PC-3 (cell line): Measurements from ENCODE around the gene MAP7D3. TPM values are rescaled to one million over a fixed set of nuclear protein-coding genes. Genes with fewer than 3 reads are reported as not detected.

ENCODE experiments used
- ATAC-seq: fragments of 200-7000 bp; cut with Tn5 transposase; 2 replicates; pipeline ENCODE4 v1.9.1; 2020; ENCODE audit warnings: mild to moderate bottlenecking, moderate library complexity
- BruUV-seq: library from RNA; stranded (reverse); fragments of 400-500 nt; replicated peaks from 2 replicates; lab custom pipeline; 2021; lab: Mats Ljungman, UMichigan
- CTCF ChIA-PET: fragments of 300-600 bp; sonication (Branson Sonifier 250); formaldehyde crosslinking; loops from one replicate; lab custom pipeline; 2022; ENCODE audit warnings: antibody characterized with exemption; lab: Charles Lee
- POLR2A ChIA-PET: fragments of 300-600 bp; sonication (Branson Sonifier 250); formaldehyde crosslinking; loops from one replicate; lab custom pipeline; 2022; ENCODE audit warnings: antibody characterized with exemption; ENCODE audit not compliant: unreplicated experiment; lab: Charles Lee
- DNase-seq: peaks from one replicate; pipeline ENCODE4 v3.0.0-alpha.2; 2015
- H2AFZ ChIP-seq: fragments of 300-600 bp; sonication (generic); 2 replicates; pipeline ENCODE4 v1.6.0; 2016; ENCODE audit warnings: antibody characterized with exemption, low read length
- H3F3A ChIP-seq: fragments of 300-600 bp; sonication (generic); one replicate; pipeline ENCODE4 v1.6.0; 2017; ENCODE audit warnings: antibody characterized with exemption, low read length, control low read depth, mild to moderate bottlenecking; ENCODE audit not compliant: unreplicated experiment
- H3K27ac ChIP-seq: fragments of 300-600 bp; sonication (generic); 2 replicates; pipeline ENCODE4 v1.5.1; 2016; ENCODE audit warnings: mild to moderate bottlenecking, low read length
- H3K27me3 ChIP-seq: fragments of 300-600 bp; sonication (generic); 2 replicates; pipeline ENCODE4 v1.6.1; 2016; ENCODE audit warnings: low read length, mixed read lengths
- H3K36me3 ChIP-seq: fragments of 300-600 bp; sonication (generic); 2 replicates; pipeline ENCODE4 v1.6.1; 2016; ENCODE audit warnings: low read depth, mixed run types, low read length, mixed read lengths
- H3K4me1 ChIP-seq: fragments of 300-600 bp; sonication (generic); 2 replicates; pipeline ENCODE4 v1.5.1; 2016; ENCODE audit warnings: low read length; ENCODE audit not compliant: insufficient read depth
- H3K4me2 ChIP-seq: fragments of 300-600 bp; sonication (generic); 2 replicates; pipeline ENCODE4 v1.6.0; 2016; ENCODE audit warnings: low read length
- H3K4me3 ChIP-seq: fragments of 300-600 bp; sonication (generic); 2 replicates; pipeline ENCODE4 v1.5.1; 2016; ENCODE audit warnings: mild to moderate bottlenecking, low read length, mixed read lengths
- H3K79me2 ChIP-seq: fragments of 300-600 bp; sonication (generic); 2 replicates; pipeline ENCODE4 v1.6.1; 2017; ENCODE audit warnings: low read length, mixed read lengths
- H3K9ac ChIP-seq: fragments of 300-600 bp; sonication (generic); 2 replicates; pipeline ENCODE4 v1.6.0; 2016; ENCODE audit warnings: mild to moderate bottlenecking, low read length
- H3K9me2 ChIP-seq: fragments of 300-600 bp; sonication (generic); replicated peaks from 2 replicates; pipeline ENCODE4 v1.6.1; 2016; ENCODE audit warnings: mixed run types, low read length, mixed read lengths
- H3K9me3 ChIP-seq: fragments of 300-600 bp; sonication (generic); 2 replicates; pipeline ENCODE4 v1.6.1; 2016; ENCODE audit warnings: low read length, mixed read lengths
- H4K20me1 ChIP-seq: fragments of 300-600 bp; sonication (generic); 2 replicates; pipeline ENCODE4 v1.6.1; 2016; ENCODE audit warnings: low read length, mixed read lengths
- CTCF ChIP-seq: fragments of 300-600 bp; sonication (generic); conservative IDR thresholded peaks from 2 replicates; pipeline ENCODE4 v1.5.1; 2017; ENCODE audit warnings: antibody characterized with exemption, low read depth, mild to moderate bottlenecking, low read length
- EZH2 ChIP-seq: fragments of 300-600 bp; sonication (generic); IDR thresholded peaks from one replicate; pipeline ENCODE4 v1.6.1; 2017; ENCODE audit warnings: antibody characterized with exemption, mild to moderate bottlenecking, low read length; ENCODE audit not compliant: unreplicated experiment
- EZH2phosphoT487 ChIP-seq: fragments of 300-600 bp; sonication (generic); IDR thresholded peaks from 2 replicates; pipeline ENCODE4 v1.6.1; 2018; ENCODE audit warnings: mild to moderate bottlenecking, antibody characterized with exemption, low read length, borderline replicate concordance
- intact Hi-C: fragments of 100-400 bp; cut with micrococcal nuclease; formaldehyde crosslinking; loops from 2 replicates; pipeline ENCODE4 v1.9.0; 2023
- total RNA-seq: library from RNA; depleted of rRNA; stranded (reverse); fragments of >200 nt; gene quantifications from 2 replicates; pipeline ENCODE4 v1.2.3, GENCODE V29; 2014

The MAP7D3 gene
- total RNA-seq, 1 experiment from 2014 or later: 0.40 TPM

- Histone ChIP-seq H3K27me3 (no peaks in the 10 kb centered on the region), H3K4me2 (peak overlapping the region; percentile 40; the same call in 1 of the 2 replicates), H3K4me3 (no peak overlapping the region), H3K27ac (peak overlapping the region; percentile 65), H3K4me1 (peaks cover 35% of the 10 kb centered on the region), H3K79me2 (no peaks in the 10 kb centered on the region), H3F3A (no peaks in the 10 kb centered on the region), H3K36me3 (no peaks in the 10 kb centered on the region), H3K9me3 (no peaks in the 10 kb centered on the region), H3K9me2 (no peaks in the 10 kb centered on the region), H2AFZ (no peak overlapping the region), H3K9ac (no peak overlapping the region), H4K20me1 (no peaks in the 10 kb centered on the region)
- intact Hi-C loops: no loop called here
- DNase-seq: no peak
- CTCF ChIA-PET: interaction anchor here (0.6 kb wide), 1 partner anchor 40 kb away, joined by 3 read pairs; no protein-coding TSS in a partner anchor
- POLR2A ChIA-PET: no interaction called here
- no peak for TF ChIP-seq EZH2
- TF ChIP-seq CTCF: no peak
- no peak for TF ChIP-seq EZH2phosphoT487
- no peak for ATAC-seq
- no TSS peak for BruUV-seq
Measured at GRCh38 chrX:136203438-136203837, 47.8 kb downstream of the MAP7D3 start.

GRCh38 chrX:136202889-136203288 is 48.3 kb downstream of the MAP7D3 start:
- H3K4me1 ChIP-seq: peaks cover 35% of the 10 kb centered on the region
- intact Hi-C loops: no loop called here
- POLR2A ChIA-PET: no interaction called here

More at GRCh38 chrX:136202889-136203288, 48.3 kb downstream of the MAP7D3 start:
- H3K4me3 ChIP-seq: no peak overlapping the region
- H3F3A ChIP-seq: no peaks in the 10 kb centered on the region
- no peaks in the 10 kb centered on the region for H3K27me3 ChIP-seq
- no peaks in the 10 kb centered on the region for H3K9me2 ChIP-seq
- no peaks in the 10 kb centered on the region for H3K9me3 ChIP-seq
- H3K4me2 ChIP-seq: peak overlapping the region; percentile 40
- no peak overlapping the region for H2AFZ ChIP-seq
- ATAC-seq (no peak), DNase-seq (peak; percentile 64)
- no TSS peak for BruUV-seq
- CTCF ChIA-PET: interaction anchor here (0.6 kb wide), 1 partner anchor 40 kb away, joined by 3 read pairs; no protein-coding TSS in a partner anchor
- no peaks in the 10 kb centered on the region for H3K36me3 ChIP-seq
- TF ChIP-seq EZH2 (no peak), EZH2phosphoT487 (no peak), CTCF (no peak)
- no peaks in the 10 kb centered on the region for H3K79me2 ChIP-seq
- H3K9ac ChIP-seq: no peak overlapping the region
- no peaks in the 10 kb centered on the region for H4K20me1 ChIP-seq
- 0 out of 2 replicates have a peak overlapping the region, but pooled peaks have one; percentile 65 for H3K27ac ChIP-seq
